DND-41 (cell line): ENCODE data around the gene SGSH.

ENCODE experiments used
- CTCF ChIP-seq: IDR thresholded peaks from 2 replicates; pipeline ENCODE4 v1.5.1; 2012; ENCODE audit warnings: borderline replicate concordance, low read length, moderate library complexity, mild to moderate bottlenecking; ENCODE audit not compliant: poor library complexity, severe bottlenecking; ENCODE audit errors: extremely low read depth
- EZH2 ChIP-seq: IDR thresholded peaks from 3 replicates; pipeline ENCODE4 v1.6.1; 2012; ENCODE audit warnings: borderline replicate concordance, low read depth, mild to moderate bottlenecking, moderate library complexity, low read length, inconsistent platforms; ENCODE audit not compliant: severe bottlenecking

GRCh38 chr17:80263253-80264204 lies 43.4 kb upstream of the SGSH start:
- TF ChIP-seq CTCF (peak; percentile 49), EZH2 (no peak)
